Mucosa of stomach (tissue), 1 donor: ENCODE data around the gene JAKMIP2.

Experiments used
- H3K27me3 ChIP-seq: one replicate; pipeline ENCODE4 v1.7.0; 2013; ENCODE audit warnings: mild to moderate bottlenecking, low read length; ENCODE audit not compliant: control insufficient read depth, insufficient read depth
- H3K36me3 ChIP-seq: one replicate; pipeline ENCODE4 v1.7.0; 2013; ENCODE audit warnings: low read length; ENCODE audit not compliant: control insufficient read depth, insufficient read depth
- H3K4me1 ChIP-seq: one replicate; pipeline ENCODE4 v1.7.0; 2013; ENCODE audit warnings: mild to moderate bottlenecking, low read length; ENCODE audit not compliant: control insufficient read depth, insufficient read depth
- H3K4me3 ChIP-seq: one replicate; pipeline ENCODE4 v1.7.0; 2013; ENCODE audit warnings: low read length
- H3K9ac ChIP-seq: one replicate; pipeline ENCODE4 v1.7.0; 2013; ENCODE audit warnings: mild to moderate bottlenecking, low read length, moderate library complexity
- H3K9me3 ChIP-seq: one replicate; pipeline ENCODE4 v1.7.0; 2013; ENCODE audit warnings: mild to moderate bottlenecking, low read length, moderate library complexity; ENCODE audit not compliant: control insufficient read depth
- donor health status: Pancreatic carcinoma.

The JAKMIP2 gene

GRCh38 chr5:147687118-147687517 is 95.4 kb downstream of the JAKMIP2 start:
- no peaks in the 10 kb centered on the region for H3K27me3 ChIP-seq
- no peak overlapping the region for H3K4me3 ChIP-seq
- H3K4me1 ChIP-seq, result no peaks in the 10 kb centered on the region
- no peak overlapping the region for H3K9ac ChIP-seq
- H3K9me3 ChIP-seq, result no peaks in the 10 kb centered on the region
- H3K36me3 ChIP-seq, result no peaks in the 10 kb centered on the region

DNA sequence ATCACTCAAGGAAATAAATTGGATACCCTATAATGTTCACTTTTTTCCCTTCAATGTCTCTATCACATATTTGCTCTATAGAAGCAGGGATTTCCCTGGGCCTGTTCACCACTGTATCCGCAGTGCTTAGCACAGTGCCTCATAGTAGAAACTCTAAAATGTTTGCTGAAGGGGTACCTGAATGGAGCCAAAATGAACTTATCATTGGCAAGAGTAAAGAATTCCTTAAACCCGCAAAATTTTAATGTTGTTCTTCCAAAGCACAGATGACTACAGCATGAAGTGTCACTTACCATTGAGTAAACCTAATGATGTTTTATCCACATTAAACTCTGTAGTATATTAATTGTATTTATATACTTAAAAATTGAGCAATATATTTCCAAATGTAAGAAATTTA is 96.1 kb downstream of the JAKMIP2 start:
- H3K9me3 ChIP-seq, result no peaks in the 10 kb centered on the region
- H3K27me3 ChIP-seq, result no peaks in the 10 kb centered on the region
- no peak overlapping the region for H3K9ac ChIP-seq
- H3K36me3 ChIP-seq, result no peaks in the 10 kb centered on the region
- H3K4me1 ChIP-seq, result no peaks in the 10 kb centered on the region
- H3K4me3 ChIP-seq, result no peak overlapping the region

DNA sequence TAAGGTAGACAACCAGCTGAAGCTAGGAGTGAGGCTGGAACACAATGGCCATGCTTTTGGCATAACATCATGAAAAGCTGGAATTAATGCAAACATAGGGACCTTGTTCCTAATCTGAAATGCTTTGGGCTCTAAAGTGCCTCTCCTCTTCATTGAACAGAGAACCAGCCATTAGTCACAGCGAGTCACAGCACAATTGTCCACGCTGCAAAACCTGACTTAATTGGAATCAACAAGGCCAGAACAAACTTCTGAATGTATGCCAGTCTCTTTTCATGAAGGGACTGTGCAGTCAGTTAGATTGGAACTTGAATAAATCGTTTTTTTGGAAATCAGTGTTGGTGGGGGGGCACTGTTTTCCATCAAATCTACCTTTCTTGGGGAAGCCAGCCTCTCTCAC is 96.5 kb downstream of the JAKMIP2 start:
- Histone ChIP-seq H3K27me3 (no peaks in the 10 kb centered on the region), H3K4me1 (no peaks in the 10 kb centered on the region), H3K9me3 (no peaks in the 10 kb centered on the region), H3K4me3 (no peak overlapping the region), H3K36me3 (no peaks in the 10 kb centered on the region), H3K9ac (no peak overlapping the region)

DNA sequence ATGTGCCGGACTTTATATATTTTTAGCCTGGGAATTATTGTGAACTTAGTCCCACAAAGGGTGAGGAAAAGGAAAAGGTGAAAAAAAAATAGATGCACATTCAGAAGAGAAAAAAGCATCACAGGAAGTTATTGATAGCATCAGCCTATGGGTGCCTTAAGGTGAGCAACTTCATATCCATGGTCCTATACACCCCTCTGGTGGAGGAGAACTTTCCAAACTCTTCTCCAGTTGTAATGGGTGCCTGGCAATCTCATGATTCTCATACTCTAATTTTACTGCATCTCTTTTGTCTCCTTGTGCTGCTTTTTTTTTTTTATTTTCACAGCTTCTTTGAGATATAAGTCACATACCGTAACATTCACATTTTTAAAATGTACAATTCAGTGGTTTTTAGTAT is 107.4 kb downstream of the JAKMIP2 start:
- Histone ChIP-seq H3K9me3 (no peaks in the 10 kb centered on the region), H3K4me1 (peaks cover 10% of the 10 kb centered on the region), H3K27me3 (no peaks in the 10 kb centered on the region), H3K36me3 (no peaks in the 10 kb centered on the region), H3K4me3 (no peak overlapping the region), H3K9ac (no peak overlapping the region)

- H3K4me1 ChIP-seq, result peaks cover 10% of the 10 kb centered on the region
- no peaks in the 10 kb centered on the region for H3K27me3 ChIP-seq
- no peaks in the 10 kb centered on the region for H3K9me3 ChIP-seq
- H3K36me3 ChIP-seq, result no peaks in the 10 kb centered on the region
- H3K9ac ChIP-seq, result no peak overlapping the region
- no peak overlapping the region for H3K4me3 ChIP-seq
Observed at GRCh38 chr5:147674411-147674810, 108.1 kb downstream of the JAKMIP2 start.

DNA sequence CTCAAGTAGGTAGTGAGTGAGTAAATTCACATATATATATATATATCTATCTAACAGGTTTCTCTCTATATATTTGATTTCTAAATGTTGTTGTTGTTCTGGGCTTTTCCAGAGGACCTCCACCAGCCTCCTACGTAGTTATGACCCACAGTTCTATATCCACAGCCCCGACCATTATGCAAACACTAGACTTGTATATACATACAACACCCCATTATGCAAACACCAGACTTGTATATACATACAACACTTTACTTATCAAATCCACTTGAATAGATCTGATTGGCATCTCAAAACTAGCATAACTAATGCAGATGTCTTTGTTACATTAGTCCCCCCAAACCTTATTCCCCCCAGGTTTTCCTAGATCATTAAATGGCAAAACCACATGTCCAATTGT is 108.7 kb downstream of the JAKMIP2 start:
- no peaks in the 10 kb centered on the region for H3K9me3 ChIP-seq

DNA sequence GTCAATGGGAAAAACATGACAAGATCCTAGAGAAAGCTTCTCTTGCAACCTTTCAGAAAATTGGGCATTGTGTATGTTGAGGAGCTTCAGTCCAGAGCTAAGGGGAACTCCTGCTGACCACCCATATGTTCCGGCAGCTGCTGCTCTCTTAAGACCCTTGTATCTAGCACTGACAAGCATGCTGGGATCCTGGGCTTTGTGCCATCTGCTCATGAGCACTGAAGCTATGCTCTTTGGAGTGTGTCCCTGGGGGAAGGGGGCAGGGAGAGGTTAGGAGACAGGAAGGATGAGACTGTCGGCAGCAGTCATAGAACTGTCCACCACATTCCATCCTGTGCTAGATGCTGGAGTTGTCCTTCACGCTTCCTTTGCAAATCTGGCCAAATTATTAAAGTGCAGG is 109.3 kb downstream of the JAKMIP2 start:
- Histone ChIP-seq H3K9ac (no peak overlapping the region), H3K27me3 (no peaks in the 10 kb centered on the region), H3K36me3 (no peaks in the 10 kb centered on the region), H3K4me3 (no peak overlapping the region), H3K4me1 (peaks cover 10% of the 10 kb centered on the region), H3K9me3 (no peaks in the 10 kb centered on the region)

More for the DNA sequence above, 108.7 kb downstream of the JAKMIP2 start:
- Histone ChIP-seq H3K27me3 (no peaks in the 10 kb centered on the region), H3K36me3 (no peaks in the 10 kb centered on the region), H3K4me1 (peaks cover 10% of the 10 kb centered on the region), H3K4me3 (no peak overlapping the region), H3K9ac (no peak overlapping the region)

GRCh38 chr5:147671365-147671764 is 111.2 kb downstream of the JAKMIP2 start:
- Histone ChIP-seq H3K27me3 (no peaks in the 10 kb centered on the region), H3K4me3 (no peak overlapping the region), H3K4me1 (peaks cover 10% of the 10 kb centered on the region), H3K9ac (no peak overlapping the region), H3K36me3 (no peaks in the 10 kb centered on the region), H3K9me3 (no peaks in the 10 kb centered on the region)

DNA sequence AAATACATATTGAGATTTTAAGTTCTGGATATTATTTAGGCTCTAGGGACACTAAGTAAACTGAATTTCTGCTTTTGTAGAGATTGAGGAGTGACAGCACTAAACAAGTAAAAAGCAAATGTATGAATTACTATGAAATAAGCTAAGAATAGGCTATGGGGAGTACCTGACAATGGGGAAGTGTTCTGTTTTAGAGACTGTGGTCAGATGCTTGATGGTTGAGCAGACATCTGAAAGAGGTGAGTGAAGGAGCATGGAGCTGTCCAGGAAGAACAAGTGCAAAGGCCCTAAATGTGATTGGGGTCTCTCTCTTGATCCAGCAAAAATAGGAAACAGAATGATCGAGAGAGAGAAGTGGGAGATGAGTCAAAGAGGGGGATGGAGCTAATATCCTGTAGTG is 111.7 kb downstream of the JAKMIP2 start:
- Histone ChIP-seq H3K9me3 (no peaks in the 10 kb centered on the region), H3K9ac (no peak overlapping the region), H3K36me3 (no peaks in the 10 kb centered on the region), H3K4me3 (no peak overlapping the region), H3K27me3 (no peaks in the 10 kb centered on the region), H3K4me1 (peaks cover 10% of the 10 kb centered on the region)

GRCh38 chr5:147669169-147669869 is 113.2 kb downstream of the JAKMIP2 start:
- Histone ChIP-seq H3K9ac (no peak overlapping the region), H3K9me3 (no peaks in the 10 kb centered on the region)

DNA sequence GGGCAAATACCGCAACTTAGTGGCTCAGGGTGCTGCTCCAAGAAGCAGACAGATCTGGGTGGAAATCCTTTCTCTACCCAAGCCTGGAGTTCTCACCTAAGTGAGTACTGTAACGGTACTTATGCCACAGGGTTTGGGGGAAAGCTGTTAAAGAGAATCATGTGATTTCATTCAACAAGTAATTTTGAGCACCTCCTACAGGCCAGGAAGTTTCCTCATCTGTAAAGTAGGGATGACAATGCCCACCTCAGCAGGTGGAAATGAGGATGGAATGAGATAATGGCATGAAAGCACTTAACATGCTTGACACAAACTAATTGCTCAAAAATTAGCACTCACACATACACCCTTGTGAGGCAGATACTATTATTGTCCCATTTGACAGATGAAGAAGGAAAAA is 114.1 kb downstream of the JAKMIP2 start:
- Histone ChIP-seq H3K4me1 (no peaks in the 10 kb centered on the region), H3K9ac (no peak overlapping the region), H3K27me3 (no peaks in the 10 kb centered on the region), H3K4me3 (no peak overlapping the region), H3K36me3 (no peaks in the 10 kb centered on the region), H3K9me3 (no peaks in the 10 kb centered on the region)

More at GRCh38 chr5:147669169-147669869, 113.2 kb downstream of the JAKMIP2 start:
- H3K36me3 ChIP-seq, result no peaks in the 10 kb centered on the region
- no peaks in the 10 kb centered on the region for H3K27me3 ChIP-seq
- peaks cover 7% of the 10 kb centered on the region for H3K4me1 ChIP-seq
- no peak overlapping the region for H3K4me3 ChIP-seq

DNA sequence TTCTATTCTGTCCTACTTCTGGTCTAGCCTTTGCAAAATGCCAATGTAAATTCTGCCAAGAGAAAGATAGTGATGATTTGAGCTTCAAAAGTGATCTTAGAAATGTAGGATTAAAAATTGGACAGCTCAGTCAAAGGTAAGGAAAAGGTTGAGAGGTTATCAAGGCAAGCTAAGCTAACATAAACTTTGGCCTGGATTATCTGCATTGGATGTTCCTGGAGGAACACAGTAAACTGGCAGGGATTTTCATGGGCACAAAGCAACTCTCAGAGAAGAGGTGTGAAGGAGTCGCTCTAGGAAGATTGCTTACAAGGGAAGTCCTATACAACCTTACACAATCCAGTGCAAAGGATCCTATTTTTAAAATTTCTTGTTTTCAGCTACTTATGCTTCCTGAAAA is 115.2 kb downstream of the JAKMIP2 start:
- H3K4me1 ChIP-seq, result no peaks in the 10 kb centered on the region
- H3K9me3 ChIP-seq, result no peaks in the 10 kb centered on the region
- H3K4me3 ChIP-seq, result no peak overlapping the region
- no peaks in the 10 kb centered on the region for H3K36me3 ChIP-seq
- no peak overlapping the region for H3K9ac ChIP-seq
- no peaks in the 10 kb centered on the region for H3K27me3 ChIP-seq

DNA sequence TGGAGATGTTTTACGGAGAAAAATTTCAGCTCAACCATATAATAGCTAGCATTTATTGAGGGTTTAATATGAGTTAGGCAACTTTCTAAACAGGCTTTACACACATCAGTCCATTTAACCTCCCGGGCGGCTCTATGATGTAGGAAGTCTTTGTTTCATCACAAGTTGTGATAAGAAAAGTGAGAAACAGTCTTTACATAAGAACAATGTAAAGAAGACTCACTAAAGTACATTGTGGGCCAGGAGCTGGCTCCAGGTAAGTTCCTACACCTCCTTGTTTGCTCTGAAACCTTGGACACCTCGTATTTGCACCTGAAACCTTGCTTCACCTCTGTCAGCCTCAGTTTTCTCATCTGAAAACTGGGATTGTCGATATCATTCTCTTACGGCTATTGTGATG is 116.1 kb downstream of the JAKMIP2 start:
- H3K4me1 ChIP-seq, result no peaks in the 10 kb centered on the region
- H3K27me3 ChIP-seq, result no peaks in the 10 kb centered on the region
- H3K36me3 ChIP-seq, result no peaks in the 10 kb centered on the region
- H3K4me3 ChIP-seq, result no peak overlapping the region
- H3K9ac ChIP-seq, result no peak overlapping the region
- no peaks in the 10 kb centered on the region for H3K9me3 ChIP-seq
